HG03064 (cell line): Measurements from ENCODE around the gene ERC1.
"Not testable (repeated sequence)": the region's sequence is repeated elsewhere in the genome, so short reads cannot be mapped to it uniquely, and the experiment has no call there.

ENCODE experiments used
- ATAC-seq: cut with Tn5 transposase; IDR thresholded peaks from one replicate; pipeline ENCODE4 v1.9.1; 2021; ENCODE audit warnings: low read depth; ENCODE audit not compliant: unreplicated experiment

Gene ERC1

GRCh38 chr12:1176191-1176590 is 185.2 kb downstream of the ERC1 start:
- no peak for ATAC-seq

- ATAC-seq, result no peak
Measured at GRCh38 chr12:1179128-1179527, 188.1 kb downstream of the ERC1 start.

- ATAC-seq, result no peak
Measured at GRCh38 chr12:1182069-1182468, 191.0 kb downstream of the ERC1 start.

- no peak for ATAC-seq
Measured at GRCh38 chr12:1184402-1184801, 193.4 kb downstream of the ERC1 start.

GRCh38 chr12:1185460-1186182 is 194.6 kb downstream of the ERC1 start:
- ATAC-seq, result no peak

- no peak for ATAC-seq
Measured at GRCh38 chr12:1186298-1186697, 195.3 kb downstream of the ERC1 start.

GRCh38 chr12:1188016-1188415 is 197.0 kb downstream of the ERC1 start:
- no peak for ATAC-seq

- no peak for ATAC-seq
Measured at GRCh38 chr12:1189163-1189562, 198.1 kb downstream of the ERC1 start.

GRCh38 chr12:1195513-1195912 is 204.5 kb downstream of the ERC1 start:
- ATAC-seq, result no peak

- ATAC-seq, result no peak
Measured at GRCh38 chr12:1197264-1198018, 206.4 kb downstream of the ERC1 start.

- not testable (repeated sequence) for ATAC-seq
Measured at GRCh38 chr12:1198854-1199253, 207.8 kb downstream of the ERC1 start.

GRCh38 chr12:1199700-1200099 is 208.7 kb downstream of the ERC1 start:
- ATAC-seq, result no peak

- ATAC-seq, result no peak
Measured at GRCh38 chr12:1201030-1201429, 210.0 kb downstream of the ERC1 start.

- ATAC-seq, result no peak
Measured at GRCh38 chr12:1201886-1202285, 210.9 kb downstream of the ERC1 start.

- ATAC-seq, result no peak
Measured at GRCh38 chr12:1203735-1204019, 212.7 kb downstream of the ERC1 start.

GRCh38 chr12:1204581-1205121 is 213.6 kb downstream of the ERC1 start:
- peak; percentile 81 for ATAC-seq

GRCh38 chr12:1205512-1206060 is 214.6 kb downstream of the ERC1 start:
- no peak for ATAC-seq

GRCh38 chr12:1206118-1206734 is 215.2 kb downstream of the ERC1 start:
- ATAC-seq, result no peak

- ATAC-seq, result no peak
Measured at GRCh38 chr12:1207276-1207675, 216.3 kb downstream of the ERC1 start.

GRCh38 chr12:1208719-1209118 is 217.7 kb downstream of the ERC1 start:
- not testable (repeated sequence) for ATAC-seq

- no peak for ATAC-seq
Measured at GRCh38 chr12:1212526-1212925, 221.5 kb downstream of the ERC1 start.
